ENCODE data around the gene CARD9. TPM values are rescaled to one million over a fixed set of nuclear protein-coding genes. Genes with fewer than 3 reads are reported as not detected.
"Not testable (repeated sequence)": the region's sequence is repeated elsewhere in the genome, so short reads cannot be mapped to it uniquely, and the experiment has no call there.

The CARD9 gene
- total RNA-seq, 1 donor from 2014 or later = 3.0 TPM

DNA sequence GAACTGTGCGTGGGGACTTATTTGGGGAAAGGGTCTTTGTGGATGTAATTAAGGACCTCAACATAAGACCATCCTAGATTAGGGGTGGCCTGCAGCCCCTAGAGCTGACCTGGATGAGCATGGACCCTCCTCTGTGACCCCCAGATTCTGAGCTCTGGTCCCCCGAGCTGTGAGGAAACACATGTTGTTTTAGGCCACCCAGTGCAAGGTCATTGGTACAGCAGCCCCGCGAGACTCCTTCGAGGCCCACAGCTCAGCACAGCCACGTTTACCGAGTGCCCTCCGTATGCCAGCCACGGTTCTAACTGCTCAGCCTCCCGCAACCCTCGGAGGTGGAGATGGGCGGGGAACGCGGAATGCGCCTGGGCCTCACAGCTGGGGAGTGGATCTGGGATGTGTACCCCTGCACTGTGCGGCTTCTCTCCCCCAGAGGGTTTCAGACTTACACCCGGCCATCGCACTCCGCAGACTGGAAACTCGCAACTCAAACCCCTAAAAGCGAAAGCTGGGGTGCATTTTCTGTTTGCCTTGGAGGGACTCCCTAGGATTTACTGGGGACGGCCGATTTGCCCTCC, 50.6 kb downstream of the CARD9 start:
- no peak for DNase-seq

- DNase-seq = no peak
Measured at GRCh38 chr9:136321561-136321960, 51.9 kb downstream of the CARD9 start.

DNA sequence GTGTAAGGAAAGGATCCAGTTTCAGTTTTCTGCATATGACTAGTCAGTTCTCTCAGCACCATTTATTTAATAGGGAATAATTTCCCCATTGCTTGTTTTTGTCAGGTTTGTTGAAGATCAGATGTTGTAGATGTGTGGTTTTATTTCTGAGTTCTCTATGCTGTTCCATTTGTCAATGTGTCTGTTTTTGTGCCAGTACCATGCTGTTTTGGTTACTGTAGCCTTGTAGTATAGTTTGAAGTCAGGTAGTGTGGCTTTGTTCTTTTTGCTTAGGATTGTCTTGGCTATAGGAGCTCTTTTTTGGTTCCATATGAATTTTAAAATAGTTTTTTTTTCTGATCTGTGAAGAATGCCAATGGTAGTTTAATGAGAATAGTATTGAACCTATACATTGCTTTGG, 52.5 kb downstream of the CARD9 start:
- not testable (repeated sequence) for DNase-seq

DNA sequence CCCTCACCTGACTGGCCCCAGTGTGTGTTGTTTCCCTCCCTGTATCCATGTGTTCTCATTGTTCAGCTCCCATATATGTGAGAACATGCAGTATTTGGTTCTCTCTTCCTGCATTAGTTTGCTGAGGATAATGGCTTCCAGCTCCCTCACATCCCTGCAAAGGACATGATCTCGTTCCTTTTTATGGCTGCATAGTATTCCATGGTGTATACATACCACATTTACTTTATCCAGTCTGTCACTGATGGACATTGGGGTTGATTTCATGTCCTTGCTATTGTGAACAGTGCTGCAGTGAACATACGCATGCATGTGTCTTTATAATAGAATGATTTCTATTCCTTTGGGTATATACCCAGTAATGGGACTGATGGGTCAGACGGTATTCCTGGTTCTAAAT, 53.5 kb downstream of the CARD9 start:
- DNase-seq = not testable (repeated sequence)

DNA sequence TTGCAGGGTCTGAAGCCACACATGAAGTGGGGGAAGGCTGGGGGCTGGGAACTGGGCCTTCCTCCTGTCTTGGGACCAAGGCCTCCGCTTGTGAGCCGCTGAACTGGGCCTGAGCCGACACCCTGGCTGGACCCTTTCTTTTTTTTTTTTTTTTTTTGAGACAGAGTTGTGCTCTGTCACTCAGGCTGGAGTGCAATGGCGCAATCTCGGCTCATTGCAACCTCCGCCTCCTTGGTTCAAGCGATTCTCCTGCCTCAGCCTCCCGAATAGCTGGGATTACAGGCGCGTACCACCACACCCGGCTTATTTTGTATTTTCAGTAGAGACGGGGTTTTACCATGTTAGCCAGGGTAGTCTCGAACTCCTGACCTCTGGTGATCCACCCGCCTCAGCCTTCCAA, 54.2 kb downstream of the CARD9 start:
- not testable (repeated sequence) for DNase-seq

DNA sequence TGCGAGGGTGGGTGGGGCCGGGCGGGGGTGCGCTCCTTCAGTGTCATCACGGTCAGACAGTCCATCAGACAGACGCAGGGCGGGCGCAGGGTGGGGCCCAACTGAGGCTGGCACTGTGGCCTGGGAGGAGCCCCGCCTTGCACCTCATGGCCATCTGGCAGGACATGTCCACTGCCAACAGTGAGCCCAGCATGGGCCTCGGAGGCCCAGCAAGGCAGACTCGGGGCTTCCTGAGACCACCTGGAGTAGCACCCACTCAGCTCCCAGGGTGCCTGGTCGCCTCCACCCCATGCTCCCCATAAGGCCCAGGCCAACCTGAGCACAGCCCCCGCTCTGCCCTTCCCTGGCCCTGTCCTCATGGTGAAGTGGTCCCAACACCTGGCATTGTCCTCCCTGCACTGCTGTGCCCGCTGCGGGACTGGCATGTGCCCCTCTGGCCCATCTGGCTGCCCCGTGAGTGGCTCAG, 54.7 kb downstream of the CARD9 start:
- DNase-seq = no peak

DNA sequence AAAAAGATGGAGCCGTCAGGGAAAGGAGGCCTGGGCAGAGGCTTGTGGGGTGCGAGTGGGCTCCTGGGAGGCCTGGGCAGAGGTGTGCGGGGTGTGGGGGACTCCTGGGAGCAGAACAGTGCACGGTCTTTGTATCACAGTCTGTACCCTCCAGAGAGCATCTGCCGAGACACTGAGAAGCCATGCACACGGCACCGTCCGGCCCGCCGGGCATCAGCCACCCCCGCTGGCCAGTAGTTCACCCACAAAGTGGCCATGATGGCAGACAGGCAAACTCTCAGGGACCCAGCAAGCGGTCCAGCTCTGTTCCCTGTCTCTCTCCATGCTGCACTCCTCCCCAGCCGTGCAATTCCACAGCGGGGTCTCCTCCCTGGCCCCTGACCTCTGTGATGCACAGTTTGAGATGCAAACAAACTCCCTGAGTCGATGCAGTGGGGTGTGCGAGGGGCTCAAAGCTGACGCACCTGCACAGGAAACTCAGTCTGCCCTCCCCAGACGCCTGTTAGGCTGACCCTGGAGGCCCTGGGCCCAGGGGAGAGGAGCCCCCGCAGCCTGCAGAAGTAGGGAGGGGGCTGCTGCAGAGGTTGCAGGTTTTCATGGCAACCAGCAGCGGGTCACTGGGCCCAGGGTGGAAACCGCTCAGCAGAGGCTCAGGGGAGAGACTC, 55.2 kb downstream of the CARD9 start:
- DNase-seq = no peak

- DNase-seq = no peak
Measured at GRCh38 chr9:136317695-136318094, 55.8 kb downstream of the CARD9 start.

- DNase-seq = no peak
Measured at GRCh38 chr9:136316896-136317676, 56.4 kb downstream of the CARD9 start.

DNA sequence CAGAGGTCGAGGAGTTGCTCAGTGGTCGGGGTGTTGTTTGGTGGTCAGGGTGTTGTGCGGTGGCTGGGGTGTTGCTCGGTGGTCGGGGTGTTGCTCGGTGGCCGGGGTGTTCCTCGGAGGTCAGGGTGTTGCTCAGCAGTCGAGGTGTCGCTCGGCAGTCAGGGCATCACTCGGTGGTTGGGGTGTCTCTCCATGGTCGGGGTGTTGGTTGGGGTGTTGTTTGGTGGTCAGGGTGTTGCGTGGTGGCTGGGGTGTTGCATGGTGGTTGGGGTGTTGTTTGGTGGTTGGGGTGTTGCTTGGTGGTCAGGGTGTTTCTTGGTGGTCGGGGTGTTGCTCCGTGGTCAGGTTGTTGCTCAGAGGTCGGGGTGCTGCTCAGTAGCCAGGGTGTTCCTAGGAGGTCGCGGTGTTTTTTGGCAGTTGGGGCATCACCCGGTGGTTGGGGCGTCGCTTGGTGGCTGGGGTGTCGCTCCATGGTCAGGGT, 57.2 kb downstream of the CARD9 start:
- no peak for DNase-seq

- DNase-seq = no peak
Measured at GRCh38 chr9:136314944-136315343, 58.5 kb downstream of the CARD9 start.

GRCh38 chr9:136314056-136314416, 59.4 kb downstream of the CARD9 start:
- no peak for DNase-seq

Other genes with a start within 250 kb of the CARD9 start
- 0.10 TPM for gene LHX3, start 168.5 kb downstream of the CARD9 start, total RNA-seq
- gene QSOX2, start 127.9 kb downstream of the CARD9 start, total RNA-seq = 7.8 TPM
- 0.10 TPM for gene CCDC187, start 69.6 kb downstream of the CARD9 start, total RNA-seq
- gene GPSM1, start 46.1 kb downstream of the CARD9 start, total RNA-seq = 18.6 TPM
- 5.1 TPM for gene DNLZ, start 9.9 kb downstream of the CARD9 start, total RNA-seq
- gene SNAPC4, start 26.5 kb upstream of the CARD9 start, total RNA-seq = 5.7 TPM
- gene ENTR1, start 36.9 kb upstream of the CARD9 start, total RNA-seq = 21.4 TPM
- 26.2 TPM for gene PMPCA, start 37.0 kb upstream of the CARD9 start, total RNA-seq
- gene INPP5E, start 66.2 kb upstream of the CARD9 start, total RNA-seq = 4.8 TPM
- gene SEC16A, start 109.4 kb upstream of the CARD9 start, total RNA-seq = 26.5 TPM
- gene NOTCH1, start 172.4 kb upstream of the CARD9 start, total RNA-seq = 47.7 TPM